GM13976 (cell line): ENCODE data around the gene KCTD12.

Experiments used
- DNase-seq: peaks from one replicate; pipeline ENCODE4 v3.0.0; 2012; ENCODE audit warnings: low spot score
- in situ Hi-C: fragments of 300-500 bp; cut with MboI; formaldehyde crosslinking; loops from one replicate; pipeline ENCODE4 v1.12.0; 2022; ENCODE audit warnings: low sequenced_read_pairs, mixed read lengths, inconsistent platforms; ENCODE audit not compliant: unreplicated experiment
- TF ChIP-seq, protein P1 (sequence below): IDR thresholded peaks from 2 replicates; pipeline ENCODE4 v1.5.1; 2012; ENCODE audit warnings: borderline replicate concordance, mild to moderate bottlenecking; ENCODE audit not compliant: insufficient read depth; ENCODE audit errors: extremely low read depth, missing control alignments, control extremely low read depth

The KCTD12 gene

DNA sequence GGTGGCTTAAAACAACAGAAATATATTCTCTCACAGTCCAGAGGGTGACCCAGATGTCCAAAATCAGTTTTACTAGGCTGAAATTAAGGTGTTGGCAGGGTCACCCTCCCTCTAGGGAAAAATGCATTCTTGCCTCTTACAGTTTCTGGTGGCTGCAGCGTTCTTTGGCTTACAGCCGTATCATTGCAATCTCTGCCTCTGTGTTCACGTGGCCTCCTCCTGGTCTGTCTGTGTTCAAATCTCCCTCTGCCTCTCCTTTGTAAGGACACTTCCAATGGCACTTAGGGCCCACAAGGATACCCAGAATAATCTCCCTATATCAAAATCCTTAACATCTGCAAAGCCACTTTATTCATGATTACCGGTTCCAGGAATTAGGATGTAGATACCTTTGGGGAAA lies 21.1 kb downstream of the KCTD12 start:
- TF ChIP-seq, protein P1, sequence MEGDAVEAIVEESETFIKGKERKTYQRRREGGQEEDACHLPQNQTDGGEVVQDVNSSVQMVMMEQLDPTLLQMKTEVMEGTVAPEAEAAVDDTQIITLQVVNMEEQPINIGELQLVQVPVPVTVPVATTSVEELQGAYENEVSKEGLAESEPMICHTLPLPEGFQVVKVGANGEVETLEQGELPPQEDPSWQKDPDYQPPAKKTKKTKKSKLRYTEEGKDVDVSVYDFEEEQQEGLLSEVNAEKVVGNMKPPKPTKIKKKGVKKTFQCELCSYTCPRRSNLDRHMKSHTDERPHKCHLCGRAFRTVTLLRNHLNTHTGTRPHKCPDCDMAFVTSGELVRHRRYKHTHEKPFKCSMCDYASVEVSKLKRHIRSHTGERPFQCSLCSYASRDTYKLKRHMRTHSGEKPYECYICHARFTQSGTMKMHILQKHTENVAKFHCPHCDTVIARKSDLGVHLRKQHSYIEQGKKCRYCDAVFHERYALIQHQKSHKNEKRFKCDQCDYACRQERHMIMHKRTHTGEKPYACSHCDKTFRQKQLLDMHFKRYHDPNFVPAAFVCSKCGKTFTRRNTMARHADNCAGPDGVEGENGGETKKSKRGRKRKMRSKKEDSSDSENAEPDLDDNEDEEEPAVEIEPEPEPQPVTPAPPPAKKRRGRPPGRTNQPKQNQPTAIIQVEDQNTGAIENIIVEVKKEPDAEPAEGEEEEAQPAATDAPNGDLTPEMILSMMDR = no peak
- in situ Hi-C loops = no loop called here
- no peak for DNase-seq

DNA sequence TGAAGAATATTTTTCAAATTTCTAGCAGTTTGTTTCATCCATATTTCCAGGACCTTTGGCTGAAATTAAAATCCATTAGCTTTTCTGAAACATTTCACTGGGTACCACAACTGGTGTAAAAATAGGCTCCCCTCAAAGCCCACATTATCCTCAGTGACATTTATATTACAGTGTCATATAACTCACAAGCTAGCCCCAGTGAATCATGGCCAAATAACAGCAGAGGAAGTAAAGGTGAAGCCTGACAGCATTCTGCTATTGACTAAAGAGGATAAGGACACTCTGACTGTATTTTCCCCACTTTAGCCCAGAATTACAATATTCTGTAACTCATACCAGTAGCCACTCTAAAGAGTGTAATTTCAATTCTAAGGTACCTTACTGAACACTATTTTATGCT lies 21.9 kb downstream of the KCTD12 start:
- DNase-seq = no peak
- TF ChIP-seq, protein P1 = no peak
- in situ Hi-C loops = no loop called here

DNA sequence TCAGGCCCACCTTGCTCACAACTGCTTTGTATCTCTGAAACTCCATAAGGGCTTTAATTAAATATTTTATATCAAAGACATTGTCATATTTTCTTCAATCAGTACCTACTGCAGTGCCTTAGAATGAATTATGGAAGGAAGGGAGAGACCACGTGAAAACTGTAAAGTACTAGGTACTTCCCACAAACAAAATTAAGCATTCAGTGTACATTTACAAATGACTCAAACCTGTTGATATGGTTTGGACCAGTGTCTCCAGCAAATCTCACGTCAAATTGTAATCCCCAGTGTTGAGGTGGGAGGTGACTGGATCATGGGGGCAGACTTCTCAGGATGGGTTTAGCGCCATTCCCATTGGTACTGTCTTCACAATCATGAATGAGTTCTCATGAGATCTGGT lies 23.2 kb downstream of the KCTD12 start:
- in situ Hi-C loops = no loop called here
- DNase-seq = no peak
- TF ChIP-seq, protein P1 = no peak

DNA sequence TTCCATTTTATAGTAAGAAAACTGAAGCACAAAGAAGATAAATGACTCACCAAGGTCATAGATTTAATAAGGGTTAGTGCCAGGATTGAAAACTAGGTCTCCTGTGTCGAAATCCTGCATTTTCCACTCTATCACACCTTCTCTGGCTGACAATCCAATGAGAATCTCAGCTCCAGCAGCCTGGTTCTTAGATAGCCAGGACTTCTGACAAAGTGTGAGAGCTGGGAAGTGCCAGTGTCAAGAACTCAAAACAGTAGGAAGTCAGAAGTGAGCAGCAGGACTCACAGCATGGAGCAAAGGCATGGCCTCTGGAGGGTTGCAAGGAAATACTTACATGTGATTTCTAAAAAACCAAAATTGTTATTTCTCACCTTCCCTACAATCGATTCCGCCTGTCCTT lies 24.3 kb downstream of the KCTD12 start:
- TF ChIP-seq, protein P1 = no peak
- in situ Hi-C loops = no loop called here
- no peak for DNase-seq

DNA sequence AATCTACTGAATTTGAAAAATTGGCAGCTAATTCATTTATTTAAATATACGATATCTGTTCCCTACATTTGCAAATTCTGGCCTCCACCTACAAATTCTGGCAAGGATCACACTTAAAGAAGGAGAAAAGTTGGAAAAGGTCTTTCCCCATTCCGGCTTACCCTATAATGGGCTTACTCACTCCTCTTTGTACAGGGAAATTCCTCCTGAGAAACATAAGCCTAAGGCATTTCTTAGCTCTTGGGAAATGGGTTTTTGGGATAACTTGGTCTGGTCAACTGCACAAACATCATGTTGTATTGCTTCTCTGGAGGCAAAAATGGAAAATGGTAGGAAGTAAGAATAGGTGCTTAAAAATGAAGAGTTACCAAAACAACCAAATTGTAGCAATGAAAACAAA lies 25.5 kb downstream of the KCTD12 start:
- TF ChIP-seq, protein P1 = no peak
- DNase-seq = no peak
- in situ Hi-C loops = no loop called here

DNA sequence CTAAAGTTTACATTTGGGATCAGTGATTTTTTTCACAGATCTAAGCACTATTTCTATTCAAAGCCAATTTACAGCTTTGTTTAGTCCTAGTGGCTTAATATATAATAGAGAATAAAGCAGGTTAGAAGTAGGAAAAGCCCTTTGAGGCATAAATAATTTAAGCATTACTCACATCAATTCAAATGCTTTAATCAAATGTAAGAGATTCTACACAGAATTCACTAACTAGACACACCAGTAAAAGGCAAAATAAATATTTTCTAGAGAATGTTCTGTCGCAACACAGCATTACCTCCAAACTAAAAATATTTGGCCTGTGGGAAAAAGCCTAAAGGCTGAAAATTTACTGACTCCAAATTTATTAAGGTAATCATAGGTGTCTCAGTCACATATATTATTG lies 31.3 kb downstream of the KCTD12 start:
- in situ Hi-C loops = no loop called here
- TF ChIP-seq, protein P1 = no peak
- no peak for DNase-seq

DNA sequence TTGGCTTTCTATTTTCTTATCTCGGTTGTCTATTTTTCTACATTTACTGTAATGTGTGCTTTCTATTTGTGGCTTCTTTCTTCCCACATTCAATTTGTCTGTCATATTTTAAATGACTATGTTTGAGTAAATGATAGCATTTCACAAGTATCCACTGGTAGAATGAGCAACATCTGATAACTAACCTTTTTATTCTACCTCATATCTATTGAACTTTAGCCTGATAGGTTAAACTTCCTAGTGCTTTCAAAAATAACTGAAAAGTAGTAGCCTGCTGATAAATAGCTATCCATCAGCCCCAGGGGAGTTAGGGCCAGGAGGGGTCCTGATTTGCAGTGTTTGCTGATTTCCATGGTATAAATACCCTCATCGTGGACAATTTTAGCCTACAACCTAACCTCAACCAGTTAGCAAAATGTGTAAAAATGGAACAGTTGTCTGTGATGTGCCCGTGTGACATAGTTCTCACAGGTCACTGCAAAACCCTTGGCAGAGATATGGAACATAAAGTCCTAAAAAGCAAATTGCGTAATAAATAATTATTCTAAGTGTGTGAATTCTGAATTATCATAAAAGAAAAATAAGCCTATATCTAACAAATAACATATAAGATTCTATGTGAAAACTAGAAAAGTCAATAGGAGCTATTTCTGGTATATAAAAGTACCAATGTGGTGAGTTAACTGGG lies 32.1 kb downstream of the KCTD12 start:
- TF ChIP-seq, protein P1 = no peak
- no peak for DNase-seq
- in situ Hi-C loops = no loop called here
